Endometrial microvascular endothelial cells (primary cell): ENCODE results near the gene FAM50A. TPM values are rescaled to one million over a fixed set of nuclear protein-coding genes. Genes with fewer than 3 reads are reported as not detected.
"Not testable (repeated sequence)": the region's sequence is repeated elsewhere in the genome, so short reads cannot be mapped to it uniquely, and the experiment has no call there.

ENCODE experiments used
- in situ Hi-C: cut with HindIII; loops from 2 replicates; pipeline ENCODE4 v1.10.0; 2017; ENCODE audit warnings: low sequenced_read_pairs, low pct_unique_long_range_greater_than_20kb; ENCODE audit errors: inconsistent ontology term
- total RNA-seq: library from RNA; depleted of rRNA; stranded (reverse); fragments of >200 nt; gene quantifications from one replicate; pipeline ENCODE4 v1.2.3, GENCODE V29; 2015; ENCODE audit errors: inconsistent ontology term

Gene FAM50A, protein sequence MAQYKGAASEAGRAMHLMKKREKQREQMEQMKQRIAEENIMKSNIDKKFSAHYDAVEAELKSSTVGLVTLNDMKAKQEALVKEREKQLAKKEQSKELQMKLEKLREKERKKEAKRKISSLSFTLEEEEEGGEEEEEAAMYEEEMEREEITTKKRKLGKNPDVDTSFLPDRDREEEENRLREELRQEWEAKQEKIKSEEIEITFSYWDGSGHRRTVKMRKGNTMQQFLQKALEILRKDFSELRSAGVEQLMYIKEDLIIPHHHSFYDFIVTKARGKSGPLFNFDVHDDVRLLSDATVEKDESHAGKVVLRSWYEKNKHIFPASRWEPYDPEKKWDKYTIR
- total RNA-seq = 34.3 TPM

DNA sequence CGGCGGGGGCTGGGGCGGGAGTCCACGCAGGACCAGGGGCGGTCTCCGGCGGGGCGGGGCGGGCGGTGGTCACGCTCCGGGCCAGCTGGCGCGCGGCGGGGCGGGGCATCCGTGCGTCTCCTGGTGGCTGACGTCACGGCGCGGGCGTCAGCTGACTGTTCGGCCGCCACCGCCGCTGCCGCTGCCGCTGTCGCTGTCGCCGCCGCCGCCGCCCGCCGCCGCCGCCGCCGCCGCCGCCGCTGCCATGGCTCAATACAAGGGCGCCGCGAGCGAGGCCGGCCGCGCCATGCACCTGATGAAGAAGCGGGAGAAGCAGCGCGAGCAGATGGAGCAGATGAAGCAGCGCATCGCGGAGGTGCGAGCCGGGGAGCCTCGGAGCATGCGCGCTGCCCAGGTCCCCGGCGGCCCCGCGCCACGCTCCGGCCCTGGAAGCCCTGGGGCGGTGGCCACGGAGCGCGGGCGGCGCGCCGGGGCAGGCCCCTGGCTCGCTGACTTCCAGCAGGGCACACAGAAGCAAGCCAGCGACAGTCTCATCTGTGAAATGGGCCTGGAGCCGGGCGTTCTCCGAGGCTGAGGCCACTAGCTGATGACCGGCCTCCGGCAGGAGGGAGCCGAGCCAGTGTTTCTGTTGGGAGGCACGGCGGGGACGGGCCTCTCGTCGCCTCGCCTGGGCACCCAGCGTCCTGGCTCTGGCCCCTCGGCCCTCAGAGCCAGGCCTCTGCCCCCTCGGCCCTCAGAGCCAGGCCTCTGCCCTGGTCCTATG, at the start of gene FAM50A:
Gene FAM50A, plus strand, starts transcription at position 150 of the 763 bp plus-strand sequence. Its CDS starts 95 bp downstream, at position 245.
- in situ Hi-C loops = no loop called here

DNA sequence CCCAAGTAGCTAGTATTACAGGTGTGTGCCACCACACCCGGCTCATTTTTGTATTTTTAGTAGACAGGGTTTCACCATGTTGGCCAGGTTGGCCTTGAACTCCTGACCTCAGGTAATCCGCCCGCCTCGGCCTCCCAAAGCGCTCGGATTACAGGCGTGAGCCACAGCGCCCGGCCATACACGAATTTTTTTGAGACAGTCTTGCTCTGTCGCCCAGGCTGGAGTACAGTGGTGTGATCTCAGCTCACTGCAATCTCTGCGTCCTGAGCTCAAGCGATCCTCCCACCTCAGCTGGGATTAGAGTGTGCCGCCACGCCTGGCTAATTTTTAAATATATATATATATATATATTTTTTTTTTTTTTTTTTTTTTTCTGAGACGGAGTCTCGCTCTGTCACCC, 47.6 kb upstream of the FAM50A start:
- in situ Hi-C loops = not testable (repeated sequence)

DNA sequence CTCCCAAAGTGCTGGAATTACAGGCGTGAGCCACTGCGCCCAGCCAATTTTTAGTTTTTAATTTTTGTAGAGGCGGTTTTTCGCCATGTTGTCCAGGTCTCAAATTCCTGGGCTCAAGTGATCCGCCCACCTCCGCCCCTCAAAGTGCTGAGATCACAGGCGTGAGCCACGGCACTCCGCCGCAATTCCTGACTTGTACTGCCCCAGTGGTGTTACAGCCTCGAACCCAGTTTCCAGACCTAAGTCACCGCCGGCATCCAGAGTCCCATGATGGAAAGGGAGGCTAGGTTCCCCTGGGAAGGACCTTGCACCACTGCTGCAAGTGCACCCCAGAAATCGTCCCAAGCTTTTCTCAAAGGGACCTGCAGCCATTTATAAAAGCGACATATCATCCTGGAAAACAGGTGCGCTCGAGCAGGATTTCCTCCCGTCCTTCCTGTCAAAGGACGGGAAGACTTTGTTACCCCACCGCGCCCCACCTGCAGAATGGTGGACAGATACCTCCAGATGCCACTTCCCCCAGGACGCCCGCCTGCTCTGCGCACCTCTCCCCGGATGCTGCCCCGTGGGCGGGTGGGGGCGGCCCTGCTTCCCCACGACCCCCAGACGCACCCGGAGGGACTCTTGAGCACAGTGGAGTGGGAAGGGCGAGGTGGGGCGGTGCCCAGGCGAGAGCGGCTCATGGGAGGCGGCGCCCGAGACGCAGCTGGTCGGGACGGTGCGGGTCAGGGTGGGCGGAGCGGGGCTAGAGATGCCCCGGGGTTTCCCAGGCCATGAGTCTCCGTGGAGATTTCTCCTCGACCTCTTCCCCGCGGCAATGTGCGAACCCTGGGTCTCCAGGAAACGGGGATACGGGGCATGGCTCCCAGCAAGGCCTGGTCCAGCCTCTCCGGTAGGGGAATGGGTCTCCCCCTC, 46.7 kb upstream of the FAM50A start:
- in situ Hi-C loops = no loop called here

DNA sequence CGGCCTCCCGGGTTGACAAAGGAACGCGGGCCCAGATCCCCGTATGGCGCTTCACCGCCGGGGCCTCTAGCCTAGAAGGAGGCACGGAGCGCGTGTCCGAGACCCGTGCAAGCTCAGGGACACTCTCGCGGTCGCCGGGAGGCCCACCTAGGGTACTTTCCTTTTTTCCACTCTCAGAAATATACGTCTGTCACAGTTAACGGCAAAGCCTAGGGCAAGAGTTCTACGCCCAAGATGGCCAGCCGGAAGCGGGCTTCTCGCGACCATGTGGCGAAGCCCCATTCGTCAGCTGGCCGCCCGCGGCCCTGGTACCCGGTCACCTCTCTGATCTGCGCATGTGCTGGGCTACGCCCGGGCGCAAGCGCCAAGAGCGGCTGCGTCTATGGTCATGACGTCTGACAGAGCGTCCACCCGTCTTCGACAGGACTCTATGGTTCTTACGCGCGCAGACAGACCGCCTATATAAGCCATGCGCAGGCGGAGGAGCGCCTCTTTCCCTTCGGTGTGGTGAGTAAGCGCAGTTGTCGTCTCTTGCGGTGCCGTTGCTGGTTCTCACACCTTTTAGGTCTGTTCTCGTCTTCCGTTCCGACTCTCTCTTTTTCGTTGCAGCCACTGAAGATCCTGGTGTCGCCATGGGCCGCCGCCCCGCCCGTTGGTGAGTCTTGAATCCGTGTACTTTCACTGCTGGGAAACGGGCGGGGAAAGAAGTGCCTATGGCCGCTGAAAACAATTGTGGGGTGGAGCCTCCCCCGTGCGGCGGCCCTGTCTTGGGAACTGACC, 45.9 kb upstream of the FAM50A start, which contains the start of gene RPL10:
Gene RPL10, plus strand, starts transcription at position 490 of the 780 bp plus-strand sequence. Its CDS starts 143 bp downstream, at position 633.
- in situ Hi-C loops = no loop called here

DNA sequence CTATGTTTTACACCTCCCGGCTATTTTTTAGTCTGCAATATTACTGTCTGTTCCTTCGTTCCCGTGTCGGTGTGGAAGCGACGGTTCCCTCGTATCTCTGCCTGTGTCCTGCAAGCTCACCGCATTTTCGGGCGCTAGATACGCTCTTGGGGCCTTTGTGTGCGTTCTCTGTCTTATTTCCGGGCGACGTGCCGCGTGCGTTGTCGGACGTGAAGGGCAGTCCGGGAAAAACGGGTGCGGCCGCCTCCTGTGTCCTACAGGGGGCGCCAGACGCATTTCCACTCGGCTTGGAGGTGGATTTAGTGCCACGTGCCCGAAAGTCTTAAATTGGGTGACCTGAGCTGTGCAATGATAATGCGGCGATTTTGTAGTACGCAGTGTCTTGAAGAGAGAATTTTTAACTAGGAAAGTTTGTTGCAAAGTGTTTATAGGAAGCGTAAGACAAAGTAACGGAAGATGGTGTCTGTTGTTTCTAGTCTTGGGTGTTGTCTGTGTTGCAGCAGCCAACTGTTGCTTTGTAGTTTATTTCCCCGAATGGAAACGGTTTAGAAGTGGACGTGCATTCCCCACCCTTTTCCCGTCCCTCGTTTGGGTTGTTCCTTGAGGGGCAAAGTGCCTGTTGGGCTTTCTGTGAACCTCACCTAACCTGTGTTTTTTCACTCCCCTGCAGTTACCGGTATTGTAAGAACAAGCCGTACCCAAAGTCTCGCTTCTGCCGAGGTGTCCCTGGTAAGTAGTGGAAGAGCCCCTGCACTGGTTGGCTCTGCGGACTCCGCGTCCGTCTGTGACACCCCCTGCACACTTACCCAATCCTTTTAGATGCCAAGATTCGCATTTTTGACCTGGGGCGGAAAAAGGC, 45.0 kb upstream of the FAM50A start:
- in situ Hi-C loops = no loop called here

DNA sequence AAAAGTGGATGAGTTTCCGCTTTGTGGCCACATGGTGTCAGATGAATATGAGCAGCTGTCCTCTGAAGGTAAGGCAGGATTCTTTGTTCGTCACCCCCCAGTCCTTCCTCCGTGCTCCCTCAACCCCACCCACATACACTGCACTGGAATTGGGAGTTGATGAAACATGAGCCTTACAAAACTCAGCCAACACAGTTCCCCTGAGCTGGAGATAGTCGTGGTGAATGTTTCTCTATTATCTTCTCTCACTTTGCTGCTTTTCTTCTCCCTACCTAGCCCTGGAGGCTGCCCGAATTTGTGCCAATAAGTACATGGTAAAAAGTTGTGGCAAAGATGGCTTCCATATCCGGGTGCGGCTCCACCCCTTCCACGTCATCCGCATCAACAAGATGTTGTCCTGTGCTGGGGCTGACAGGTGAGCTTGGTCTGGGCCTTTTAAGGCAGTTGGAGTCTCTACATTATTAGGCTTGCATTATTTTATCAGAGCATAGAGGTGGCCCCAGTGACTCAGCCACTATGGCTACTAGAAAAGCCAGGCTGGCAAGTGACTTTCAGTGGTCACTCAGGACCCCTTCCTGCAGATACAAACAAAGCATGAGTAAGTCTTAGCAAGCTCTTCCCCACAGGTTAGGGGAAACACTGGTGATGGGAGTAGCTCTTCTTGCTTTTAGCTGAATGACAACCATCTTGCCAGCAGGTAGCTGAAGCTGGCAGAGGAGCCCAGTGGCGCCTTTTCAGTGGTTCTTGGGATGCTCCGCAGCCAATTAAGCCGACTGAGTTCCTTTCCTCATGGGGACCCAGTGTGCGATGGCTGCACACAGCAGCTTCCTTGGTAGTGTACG, 44.2 kb upstream of the FAM50A start:
- in situ Hi-C loops = no loop called here

DNA sequence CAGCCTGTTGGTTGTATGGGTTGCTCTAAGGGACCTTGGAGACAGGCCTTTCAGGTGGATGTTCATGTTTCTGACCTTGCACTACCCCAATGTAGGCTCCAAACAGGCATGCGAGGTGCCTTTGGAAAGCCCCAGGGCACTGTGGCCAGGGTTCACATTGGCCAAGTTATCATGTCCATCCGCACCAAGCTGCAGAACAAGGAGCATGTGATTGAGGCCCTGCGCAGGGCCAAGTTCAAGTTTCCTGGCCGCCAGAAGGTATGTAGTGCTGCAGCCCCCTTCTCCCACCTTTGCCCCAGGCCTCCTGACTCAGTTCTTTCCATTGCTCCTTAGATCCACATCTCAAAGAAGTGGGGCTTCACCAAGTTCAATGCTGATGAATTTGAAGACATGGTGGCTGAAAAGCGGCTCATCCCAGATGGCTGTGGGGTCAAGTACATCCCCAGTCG, 43.5 kb upstream of the FAM50A start:
- in situ Hi-C loops = not testable (repeated sequence)

DNA sequence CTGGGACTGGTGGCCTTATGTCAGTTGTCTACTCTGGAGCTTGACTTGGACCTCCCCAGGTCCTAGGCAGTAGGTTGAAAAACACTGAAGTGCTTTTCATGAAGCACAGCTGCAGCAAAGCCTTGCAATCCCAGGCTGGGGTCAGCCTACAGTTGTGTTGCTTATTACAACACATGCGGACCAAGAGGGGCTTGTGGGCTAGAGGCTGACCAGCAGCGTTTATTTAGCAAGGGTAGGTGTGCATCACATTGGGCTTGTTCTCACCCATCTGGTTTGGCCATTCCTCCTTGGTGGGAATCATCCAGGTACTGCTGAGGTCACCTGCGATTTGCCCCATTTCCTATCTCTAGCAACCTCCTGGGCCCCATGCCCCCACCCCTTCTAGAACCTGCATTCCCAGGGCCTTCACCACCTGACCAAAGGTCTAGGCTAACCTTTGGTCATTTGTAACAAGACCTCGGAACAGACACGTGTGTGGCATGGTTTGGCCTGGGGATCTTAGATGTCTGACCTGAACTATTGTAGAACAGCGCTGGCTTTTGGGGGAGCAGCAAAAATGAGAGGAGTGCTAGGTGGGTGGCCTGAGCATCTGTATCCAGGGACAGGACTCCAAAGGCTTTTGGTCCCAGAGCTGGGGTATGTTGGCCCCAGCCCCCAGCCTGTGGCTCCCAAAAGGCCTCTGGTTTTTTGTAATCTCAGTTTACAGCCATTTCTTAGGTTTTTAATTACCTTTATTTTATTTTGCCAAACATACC, 42.7 kb upstream of the FAM50A start:
- in situ Hi-C loops = no loop called here

DNA sequence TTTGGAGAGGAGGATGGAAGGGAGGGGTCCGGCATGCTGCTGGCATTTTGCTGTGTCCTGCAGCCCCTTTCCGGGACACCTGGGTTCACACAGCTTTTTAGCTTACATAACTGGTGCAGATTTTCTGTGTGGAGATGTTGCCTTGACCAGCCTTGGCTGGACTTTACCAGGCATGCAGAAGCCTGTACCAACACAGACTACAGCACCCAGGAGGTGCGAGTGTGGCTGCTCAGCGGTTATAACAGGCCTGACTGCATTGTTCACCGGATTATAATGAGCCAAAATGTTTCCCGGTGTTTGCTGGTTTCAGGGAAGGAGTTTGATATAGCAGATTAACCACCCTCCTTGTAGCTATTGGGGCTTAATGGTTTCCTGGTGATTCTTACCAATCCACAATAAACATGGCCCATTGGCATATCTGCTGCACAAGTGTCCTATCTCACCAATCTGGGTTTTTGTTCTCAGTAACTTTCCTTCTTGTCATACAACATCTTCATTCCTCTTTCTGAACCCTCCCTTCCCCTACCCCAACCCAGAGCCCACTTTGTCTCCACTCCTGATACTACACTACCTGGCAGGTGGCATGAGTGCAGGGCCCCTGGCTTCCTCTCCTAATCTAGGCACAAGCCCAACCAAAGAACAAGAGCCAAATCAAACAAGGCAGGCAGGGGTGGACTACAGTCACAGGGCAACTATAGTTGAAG, 41.9 kb upstream of the FAM50A start:
- in situ Hi-C loops = no loop called here

DNA sequence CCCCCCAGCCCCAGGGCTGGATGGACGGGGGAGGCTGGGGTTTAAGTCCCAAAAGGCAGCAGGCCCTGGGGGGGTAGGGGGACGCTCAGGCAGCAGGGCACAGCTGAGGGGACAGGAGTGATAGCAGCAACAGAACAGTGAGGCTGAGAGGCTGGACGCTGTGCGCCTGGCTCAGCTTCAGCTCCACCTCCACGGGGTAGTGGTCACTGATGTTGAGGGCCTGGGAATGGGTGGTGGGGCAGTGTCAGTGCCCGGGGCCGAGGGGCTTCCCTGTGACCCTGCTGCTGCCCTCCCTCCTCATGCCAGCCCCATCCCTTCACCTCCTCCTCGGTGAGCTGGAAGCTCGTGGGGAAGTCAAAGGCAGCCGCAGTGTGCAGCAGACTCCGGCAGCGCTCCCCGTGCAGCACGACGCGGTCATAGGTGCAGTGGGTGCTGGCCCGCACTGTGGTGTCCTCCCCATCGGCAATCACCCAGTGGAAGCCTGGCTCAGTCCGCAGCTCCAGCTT, 41.3 kb upstream of the FAM50A start:
- in situ Hi-C loops = no loop called here

DNA sequence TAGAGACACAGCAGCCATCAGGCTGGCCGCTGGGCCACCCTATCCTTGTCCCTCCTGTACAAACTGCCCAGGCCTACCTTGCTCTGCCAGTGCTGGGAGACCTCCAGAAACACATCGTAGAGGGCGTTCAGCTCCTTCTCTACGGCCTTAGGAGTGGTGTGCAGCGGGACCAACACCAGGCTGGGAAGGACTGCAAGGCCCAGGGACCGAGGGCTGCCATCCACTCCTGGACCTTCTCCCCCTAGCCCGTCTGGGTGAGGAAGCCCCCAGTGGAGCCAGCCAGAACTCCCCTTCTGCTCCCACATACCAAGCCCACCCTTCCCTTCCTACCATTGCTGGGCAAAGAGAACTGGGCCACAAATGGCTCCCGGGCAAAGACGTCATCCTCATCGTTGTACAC, 40.7 kb upstream of the FAM50A start:
- in situ Hi-C loops = no loop called here

DNA sequence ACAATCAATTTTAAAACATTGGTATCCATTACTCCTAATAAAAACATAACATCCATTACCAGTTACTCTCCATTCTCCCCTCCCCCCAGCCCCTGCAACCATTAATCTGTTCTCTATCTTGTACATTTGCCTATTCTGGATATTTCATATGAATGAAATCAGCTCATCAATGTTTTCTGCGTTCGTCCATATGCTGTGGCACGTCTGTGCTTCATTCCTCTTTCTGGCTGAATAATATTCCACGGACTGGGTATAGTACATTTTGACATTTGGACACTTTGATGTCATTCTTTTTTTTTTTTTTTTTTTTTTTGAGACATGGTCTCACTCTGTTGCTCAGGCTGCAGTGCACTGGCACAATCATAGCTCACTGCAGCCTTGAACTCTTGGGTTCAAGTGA, 40.1 kb upstream of the FAM50A start:
- in situ Hi-C loops = no loop called here

DNA sequence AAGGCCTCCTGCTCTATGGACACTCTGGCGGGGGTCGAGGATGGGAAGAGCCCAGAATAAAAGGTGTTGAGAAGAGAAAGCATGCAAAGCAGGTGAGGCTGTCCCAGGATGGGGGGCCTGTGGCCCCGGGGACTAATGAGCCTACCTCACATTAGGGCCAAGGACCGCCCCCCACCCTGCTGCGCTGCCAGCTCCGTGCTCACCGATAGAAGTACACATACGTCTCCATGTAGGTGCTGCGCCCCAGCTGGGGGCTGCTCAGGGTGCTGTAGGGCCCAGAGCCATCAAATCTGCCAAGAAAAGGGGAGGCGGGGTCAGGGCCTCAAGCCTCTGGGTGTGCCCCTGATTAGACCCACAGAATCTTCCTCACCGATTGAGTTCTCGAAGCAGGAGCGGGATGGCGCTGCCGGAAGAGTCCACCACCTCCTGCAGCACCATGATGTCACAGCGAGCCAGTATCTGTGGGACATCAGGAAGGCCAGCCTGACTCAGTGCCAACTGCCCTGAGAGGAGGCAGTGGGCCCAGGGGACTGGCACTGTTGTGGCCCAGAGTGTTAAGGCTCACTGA, 39.2 kb upstream of the FAM50A start:
- in situ Hi-C loops = no loop called here

DNA sequence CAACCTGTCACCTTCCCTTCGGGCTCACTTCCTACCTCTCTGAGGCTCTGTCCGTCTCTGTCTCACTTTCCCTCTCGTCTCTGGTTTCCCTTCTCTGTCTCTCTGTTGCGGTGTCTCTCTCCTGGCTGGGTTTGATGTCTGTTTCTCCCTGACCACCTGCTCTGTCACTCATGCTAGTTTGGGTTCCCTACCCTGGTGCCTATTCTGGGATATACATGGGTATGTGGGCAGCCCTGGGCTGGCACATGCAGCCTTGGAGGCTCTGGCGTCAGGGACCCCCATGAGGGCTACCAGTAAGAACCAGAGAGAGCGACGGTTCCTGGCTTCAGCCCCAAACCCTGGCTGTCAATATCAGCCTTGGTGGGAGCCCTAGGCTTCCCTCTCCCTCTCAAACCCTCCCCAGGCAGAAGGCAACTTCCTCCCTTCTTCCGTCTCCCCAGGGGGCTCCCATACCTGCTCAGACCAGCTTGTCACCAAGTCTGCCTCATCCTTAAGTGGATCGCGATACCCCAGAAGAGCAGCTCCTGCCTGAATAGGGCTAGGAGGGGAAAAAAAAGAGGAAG, 35.2 kb upstream of the FAM50A start:
- in situ Hi-C loops = no loop called here
